Ecto neural progenitor cell (in vitro differentiated cells): ENCODE results near the gene LPAR3.
"Not testable (repeated sequence)": the region's sequence is repeated elsewhere in the genome, so short reads cannot be mapped to it uniquely, and the experiment has no call there.

Experiments used
- DNase-seq: peaks from one replicate; pipeline ENCODE4 v3.0.0-alpha.2; 2018; ENCODE audit warnings: low spot score

The LPAR3 gene

DNA sequence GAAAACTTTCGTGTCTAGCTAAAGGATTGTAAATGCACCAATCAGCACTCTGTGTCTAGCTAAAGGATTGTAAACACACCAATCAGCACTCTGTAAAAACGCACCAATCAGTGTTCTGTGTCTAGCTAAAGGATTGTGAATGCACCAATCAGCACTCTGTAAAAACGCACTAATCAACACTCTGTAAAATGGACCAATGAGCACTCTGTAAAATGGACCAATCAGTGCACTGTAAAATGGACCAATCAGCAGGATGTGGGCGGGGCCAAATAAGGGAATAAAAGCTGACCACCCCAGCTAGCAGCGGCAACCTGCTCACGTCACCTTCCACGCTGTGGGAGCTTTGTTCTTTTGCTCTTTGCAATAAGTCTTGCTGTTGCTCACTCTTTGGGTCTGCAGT lies 9.7 kb upstream of the LPAR3 start:
- DNase-seq, result not testable (repeated sequence)

DNA sequence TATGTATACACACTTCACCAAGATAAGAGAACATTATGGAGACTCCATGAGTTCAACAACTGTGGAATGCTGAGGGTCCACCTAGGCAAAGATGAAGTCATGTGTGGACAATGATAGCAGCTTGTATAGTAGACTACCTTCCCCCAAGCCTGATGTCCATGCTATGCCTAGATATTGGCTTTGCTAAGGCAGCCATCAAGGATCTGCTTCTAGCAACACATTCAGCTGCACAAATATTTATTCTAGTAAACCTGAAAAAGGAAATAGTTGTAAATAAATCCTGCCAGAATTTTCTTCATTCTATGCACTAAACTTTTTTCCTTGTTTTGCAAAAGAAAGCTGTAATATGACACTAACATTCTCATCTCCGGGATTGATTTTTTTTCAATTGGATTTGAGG lies 7.0 kb upstream of the LPAR3 start:
- no peak for DNase-seq

GRCh38 chr1:84896279-84896678 lies 3.3 kb upstream of the LPAR3 start:
- DNase-seq, result no peak

DNA sequence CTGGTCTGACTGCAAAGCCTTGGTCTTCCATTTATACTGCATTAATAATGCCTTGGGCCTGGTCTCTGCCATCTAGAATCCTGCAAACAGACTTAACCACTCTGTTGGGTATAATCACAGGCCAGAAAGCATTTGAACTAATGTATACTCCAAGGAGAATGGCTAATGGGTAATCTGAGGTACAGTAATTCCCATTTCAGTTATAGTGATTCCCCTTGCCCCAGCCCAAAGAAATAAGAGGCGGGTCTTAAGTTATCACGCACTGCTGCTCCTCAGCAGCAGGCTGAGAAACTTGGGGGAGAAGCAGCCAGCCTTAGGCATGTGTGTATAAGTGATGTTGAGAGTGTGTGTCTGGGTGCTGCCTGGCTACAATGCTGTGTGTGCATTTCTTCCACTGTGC lies 2.4 kb downstream of the LPAR3 start:
- DNase-seq, result no peak

- DNase-seq, result no peak
Observed at GRCh38 chr1:84889437-84889836, 3.6 kb downstream of the LPAR3 start.

- DNase-seq, result no peak
Observed at GRCh38 chr1:84888753-84889152, 4.3 kb downstream of the LPAR3 start.

- DNase-seq, result no peak
Observed at GRCh38 chr1:84887261-84887934, 5.6 kb downstream of the LPAR3 start.

GRCh38 chr1:84885469-84885868 lies 7.5 kb downstream of the LPAR3 start:
- DNase-seq, result no peak

- DNase-seq, result no peak
Observed at GRCh38 chr1:84884671-84885389, 8.2 kb downstream of the LPAR3 start.

DNA sequence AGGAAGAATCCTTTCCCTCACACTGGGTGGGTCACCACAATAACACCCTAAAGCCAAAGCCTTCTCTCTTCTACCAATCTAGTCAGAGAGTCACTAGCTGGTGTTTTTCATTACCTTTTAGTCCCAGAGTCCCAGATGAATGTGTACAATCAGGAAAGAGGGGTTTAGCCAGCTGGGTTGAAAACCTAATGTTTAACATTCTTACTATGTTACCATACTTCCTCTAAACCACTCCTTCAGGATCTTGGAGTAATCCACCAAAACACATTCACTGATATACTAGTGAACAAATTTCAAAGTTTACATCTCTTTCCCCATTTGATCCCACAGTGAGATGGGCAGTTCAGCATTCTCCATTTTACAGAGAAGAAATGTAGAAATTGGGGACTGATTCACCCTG lies 9.7 kb downstream of the LPAR3 start:
- no peak for DNase-seq

DNA sequence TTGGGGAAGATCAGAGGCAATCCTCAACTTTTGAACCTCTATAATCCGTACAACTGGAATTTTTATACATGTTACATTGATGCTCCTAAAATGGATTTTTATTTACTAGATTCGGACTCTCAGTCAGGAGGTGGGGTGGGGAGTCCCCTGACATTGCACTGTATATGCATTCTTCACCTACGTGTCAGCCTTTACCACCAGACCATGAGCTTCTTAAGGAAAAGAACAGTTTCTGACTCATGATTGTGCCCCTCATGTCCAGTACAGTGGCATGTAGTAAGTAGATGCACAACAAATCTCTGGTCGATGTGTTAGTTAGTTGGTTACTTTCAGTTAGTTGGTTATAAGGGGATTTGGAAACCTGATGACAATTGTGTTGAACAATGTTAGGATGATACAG lies 15.4 kb downstream of the LPAR3 start:
- no peak for DNase-seq

DNA sequence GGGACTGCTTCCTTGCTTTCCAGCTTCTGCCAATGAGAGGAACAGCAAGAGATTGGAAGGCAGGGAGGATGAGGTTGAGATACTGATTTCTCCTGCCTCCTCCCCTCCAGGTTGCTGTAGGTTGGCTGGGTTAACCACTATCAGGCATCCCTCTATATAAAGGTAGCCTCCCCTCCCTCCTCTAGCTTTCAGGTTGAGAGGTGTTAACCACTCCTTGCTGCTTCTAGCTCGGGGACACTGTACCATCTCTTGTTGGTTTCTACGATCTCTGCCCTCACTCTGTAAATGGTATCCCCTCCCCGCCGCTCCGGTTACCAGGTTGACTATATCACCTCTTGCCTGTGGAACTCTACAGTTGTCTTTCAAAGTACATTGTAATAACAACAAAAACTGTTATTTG lies 16.7 kb downstream of the LPAR3 start:
- DNase-seq, result no peak

GRCh38 chr1:84873366-84873765 lies 19.6 kb downstream of the LPAR3 start:
- no peak for DNase-seq

DNA sequence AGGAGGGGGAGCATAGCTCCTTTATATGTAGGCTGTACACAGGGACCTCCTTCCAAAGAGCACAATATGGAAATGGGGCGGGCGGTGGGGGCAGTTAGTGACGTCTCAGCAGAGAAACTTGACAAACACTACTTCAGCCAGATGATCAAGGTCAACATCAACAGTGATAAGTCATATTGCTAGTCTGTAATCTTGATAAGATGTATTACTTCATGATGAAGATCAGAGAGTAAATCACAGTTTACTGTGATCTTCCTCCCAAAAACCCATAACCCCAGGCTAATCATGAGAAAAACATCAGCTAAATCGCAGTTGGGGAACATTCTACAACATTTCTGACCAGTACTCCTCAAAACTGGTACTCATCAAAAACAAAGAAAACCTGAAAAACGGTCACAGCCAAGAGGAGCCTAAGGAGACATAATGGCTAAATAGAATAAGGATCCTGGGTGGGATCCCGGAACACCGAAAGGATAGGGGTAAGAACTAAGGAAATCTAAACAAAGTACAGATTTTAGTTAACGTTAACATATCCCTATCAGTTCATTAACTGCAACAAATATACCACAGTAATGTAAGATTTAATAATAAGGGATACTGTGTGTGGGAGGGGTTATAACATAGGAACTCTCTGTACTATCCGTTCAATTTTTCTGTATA lies 20.2 kb downstream of the LPAR3 start:
- no peak for DNase-seq

GRCh38 chr1:84871181-84871580 lies 21.8 kb downstream of the LPAR3 start:
- no peak for DNase-seq

DNA sequence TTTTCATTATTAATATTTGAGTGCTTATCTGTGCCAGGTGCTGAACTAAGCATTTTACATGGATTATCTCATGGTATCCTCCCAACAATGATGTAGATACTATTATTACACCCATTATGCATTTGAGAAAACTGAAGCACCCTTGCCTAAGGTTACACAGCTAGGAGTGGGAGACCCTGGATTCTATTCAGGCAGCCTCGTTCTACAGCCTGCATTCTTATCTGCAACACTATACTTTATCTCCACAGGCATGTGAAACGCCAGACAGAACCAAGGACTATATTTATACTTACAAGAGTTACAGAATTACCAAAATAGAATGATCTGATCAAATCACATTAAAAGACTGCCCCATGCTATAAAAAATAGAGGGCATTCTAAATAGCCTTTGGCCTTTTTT lies 22.4 kb downstream of the LPAR3 start:
- no peak for DNase-seq

GRCh38 chr1:84869720-84870119 lies 23.3 kb downstream of the LPAR3 start:
- DNase-seq, result no peak

DNA sequence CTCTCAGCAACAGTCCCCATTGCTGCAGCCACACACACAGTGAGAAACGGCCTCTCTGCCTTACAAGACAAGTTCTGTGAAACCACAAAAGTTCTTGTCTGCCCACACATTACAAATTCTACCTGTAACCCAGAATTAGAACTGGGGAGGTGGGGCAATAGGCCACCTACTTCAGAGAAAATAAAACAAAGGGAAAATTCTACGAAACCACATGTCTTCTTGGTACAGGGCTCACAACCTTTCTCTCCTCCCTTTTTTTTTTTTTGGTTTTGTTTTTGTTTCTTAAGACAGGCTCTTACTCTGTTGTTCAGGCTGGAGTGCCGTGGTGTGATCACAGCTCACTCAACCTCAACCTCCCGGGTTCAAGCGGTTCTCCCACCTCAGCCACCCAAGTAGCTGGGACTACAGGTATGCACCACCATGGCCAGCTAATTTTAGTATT lies 30.2 kb downstream of the LPAR3 start:
- DNase-seq, result no peak

DNA sequence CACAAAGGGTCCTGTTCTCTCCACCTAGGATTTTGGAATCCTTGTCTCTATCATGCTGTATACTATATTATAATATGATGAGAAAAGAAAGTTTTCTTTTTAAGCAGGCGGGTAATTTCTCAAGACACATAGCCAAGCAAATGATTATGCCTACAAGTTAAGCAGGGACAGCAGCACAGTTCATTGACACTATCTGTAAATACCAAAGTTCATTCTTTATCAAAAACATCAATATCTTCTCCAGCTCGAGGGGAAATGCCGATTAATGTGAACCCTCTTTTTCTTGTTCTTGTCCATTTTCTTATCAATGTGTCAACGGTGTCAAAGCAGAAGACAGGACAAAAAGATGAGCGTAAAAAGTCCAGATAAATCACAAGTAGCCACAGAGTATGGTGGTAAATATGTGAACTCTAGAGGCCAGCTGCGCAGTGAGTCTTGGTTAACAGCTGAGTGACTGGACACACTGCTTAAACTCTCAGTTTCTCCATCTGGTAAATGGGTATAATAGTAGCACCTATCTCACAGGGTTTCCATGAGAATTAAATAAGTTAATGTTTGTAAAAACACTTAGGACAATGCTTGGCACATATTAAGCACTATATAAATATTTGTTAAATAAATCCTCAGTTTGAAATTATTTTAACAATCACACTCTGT lies 30.9 kb downstream of the LPAR3 start:
- DNase-seq, result no peak

DNA sequence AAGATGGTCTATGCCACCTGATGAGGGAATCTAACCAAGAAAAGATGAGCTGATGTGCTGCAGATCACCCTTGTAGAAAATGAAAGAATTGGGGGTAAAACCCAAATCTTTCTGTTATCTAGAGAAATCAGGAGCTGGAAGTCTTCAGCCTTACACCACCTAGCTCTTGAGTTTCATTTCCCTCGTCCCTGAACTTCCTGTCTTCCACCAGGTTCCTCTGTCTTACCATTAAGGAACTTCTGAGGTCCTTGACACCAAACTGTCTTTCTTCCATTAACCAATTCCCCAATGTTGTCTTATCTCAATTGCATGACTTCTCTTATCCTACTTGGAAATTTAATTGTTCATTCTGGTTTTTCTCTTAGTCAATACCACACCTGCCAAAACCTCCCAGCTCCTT lies 31.5 kb downstream of the LPAR3 start:
- no peak for DNase-seq

DNA sequence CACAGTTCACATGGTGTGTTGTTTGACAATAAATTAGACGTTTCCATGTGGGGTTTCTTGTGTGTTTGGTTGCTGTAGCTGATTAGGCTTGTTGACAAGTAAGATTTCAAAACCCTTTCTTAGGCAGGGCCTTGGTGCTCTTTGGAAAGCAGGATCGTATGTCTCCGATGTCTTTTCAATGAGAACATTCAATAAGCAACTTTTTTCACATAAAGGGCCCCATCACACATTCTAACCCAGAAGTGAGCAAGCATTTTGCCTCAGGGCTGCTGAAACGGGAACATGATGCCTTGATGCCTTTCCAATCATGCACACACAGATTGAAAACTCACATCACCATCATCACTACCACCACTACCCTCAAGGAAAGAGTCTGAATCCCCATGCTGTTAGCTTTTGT lies 33.1 kb downstream of the LPAR3 start:
- no peak for DNase-seq

DNA sequence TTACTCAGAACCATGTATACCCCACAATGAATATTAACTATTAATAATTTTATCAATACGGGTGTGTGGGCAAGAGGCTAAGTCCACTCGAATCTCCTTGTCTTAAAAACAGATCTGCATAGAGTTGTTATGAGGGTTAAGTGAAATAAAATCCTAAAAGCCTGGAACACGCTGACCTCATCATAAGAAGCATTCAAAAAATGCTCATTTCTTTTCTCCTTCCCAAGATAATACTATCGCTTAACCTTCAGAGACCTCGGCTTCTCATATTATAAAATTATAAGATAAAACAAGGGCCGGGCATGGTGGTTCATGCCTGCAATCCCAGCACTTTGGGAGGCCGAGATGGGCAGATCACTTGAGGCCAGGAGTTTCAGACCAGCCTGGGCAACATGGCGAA lies 35.1 kb downstream of the LPAR3 start:
- no peak for DNase-seq

DNA sequence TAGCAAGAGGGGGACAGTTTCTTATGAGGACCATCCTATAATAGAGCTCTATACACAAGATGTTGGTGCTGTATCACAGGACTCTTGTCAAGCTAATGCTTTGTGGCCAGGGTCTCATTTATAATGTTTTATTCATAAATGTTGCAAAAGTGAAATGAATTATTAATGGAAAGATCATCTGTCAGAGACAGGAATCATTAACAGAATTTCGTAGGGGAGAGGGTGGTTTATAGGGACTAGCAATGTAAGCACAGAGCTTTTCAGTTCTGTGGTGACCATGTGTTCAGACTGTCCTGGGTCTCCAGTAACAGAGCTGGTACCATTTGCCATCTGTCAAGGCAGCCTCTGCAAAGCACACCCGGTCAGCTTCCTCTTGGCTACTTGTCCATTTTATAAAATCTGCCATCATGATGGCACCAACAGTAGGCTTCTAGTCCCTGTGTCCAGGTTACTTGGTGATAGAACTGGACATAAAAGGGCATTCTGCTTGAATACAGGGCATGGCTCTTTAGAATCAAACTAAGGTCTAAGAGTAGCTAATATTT lies 36.2 kb downstream of the LPAR3 start:
- DNase-seq, result no peak
